SU-DHL-6 (cell line): ENCODE data around the gene ZDHHC24.

Experiments used
- H2AFZ ChIP-seq: fragments of 200-600 bp; sonication (generic); 2 replicates; pipeline ENCODE4 v1.6.1; 2014; ENCODE audit warnings: low read depth, mild to moderate bottlenecking, moderate library complexity, mixed read lengths, antibody characterized with exemption, low read length; ENCODE audit not compliant: severe bottlenecking
- H3F3A ChIP-seq: fragments of 200-600 bp; shearing (Covaris generic); 2 replicates; pipeline ENCODE4 v1.6.0; 2016; ENCODE audit warnings: antibody characterized with exemption, mild to moderate bottlenecking; ENCODE audit not compliant: insufficient read depth
- H3K27ac ChIP-seq: fragments of 200-600 bp; sonication (generic); 2 replicates; pipeline ENCODE4 v1.5.1; 2016; ENCODE audit warnings: low read depth, mild to moderate bottlenecking, low read length, moderate library complexity, mixed read lengths
- H3K27me3 ChIP-seq: fragments of 200-600 bp; sonication (generic), shearing (Covaris generic); 2 replicates; pipeline ENCODE4 v1.6.0; 2014; ENCODE audit warnings: mild to moderate bottlenecking, low read length
- H3K36me3 ChIP-seq: fragments of 200-600 bp; sonication (generic); 2 replicates; pipeline ENCODE4 v1.6.1; 2014; ENCODE audit warnings: mild to moderate bottlenecking, low read length, mixed read lengths
- H3K4me2 ChIP-seq: fragments of 300-600, 200-600 bp; shearing (Covaris generic), sonication (generic); 2 replicates; pipeline ENCODE4 v1.6.0; 2014; ENCODE audit warnings: low read length, low read depth, mild to moderate bottlenecking; ENCODE audit not compliant: poor library complexity, severe bottlenecking
- H3K4me3 ChIP-seq: fragments of 200-600 bp; sonication (generic); 2 replicates; pipeline ENCODE4 v1.5.1; 2014; ENCODE audit warnings: antibody characterized with exemption, low read length, mild to moderate bottlenecking, mixed read lengths; ENCODE audit not compliant: insufficient read depth, poor library complexity, severe bottlenecking
- H3K79me2 ChIP-seq: fragments of 200-600 bp; sonication (generic); 2 replicates; pipeline ENCODE4 v1.6.1; 2014; ENCODE audit warnings: mild to moderate bottlenecking, low read length, moderate library complexity; ENCODE audit not compliant: insufficient read depth
- H3K9ac ChIP-seq: fragments of 200-600 bp; sonication (generic); 2 replicates; pipeline ENCODE4 v1.7.0; 2014; ENCODE audit warnings: mild to moderate bottlenecking, low read length
- H3K9me2 ChIP-seq: fragments of 200-600 bp; sonication (generic); replicated peaks from 2 replicates; pipeline ENCODE4 v1.6.1; 2014; ENCODE audit warnings: low read length; ENCODE audit not compliant: insufficient read depth
- H3K9me3 ChIP-seq: fragments of 200-600 bp; sonication (generic); 2 replicates; pipeline ENCODE4 v1.6.1; 2014; ENCODE audit warnings: low read length, mixed read lengths; ENCODE audit not compliant: insufficient read depth
- H4K20me1 ChIP-seq: fragments of 200-600 bp; sonication (generic); 2 replicates; pipeline ENCODE4 v1.6.1; 2014; ENCODE audit warnings: low read depth, mild to moderate bottlenecking, antibody characterized with exemption, low read length, moderate library complexity, mixed read lengths
- CTCF ChIP-seq: fragments of 200-600 bp; sonication (generic); IDR thresholded peaks from one replicate; pipeline ENCODE4 v1.5.1; 2017; ENCODE audit warnings: antibody characterized with exemption, mild to moderate bottlenecking, low read length, moderate library complexity; ENCODE audit not compliant: insufficient read depth, poor library complexity, severe bottlenecking
- EZH2phosphoT487 ChIP-seq: fragments of 200-600 bp; sonication (generic), shearing (Covaris generic); conservative IDR thresholded peaks from 2 replicates; pipeline ENCODE4 v1.6.1; 2018; ENCODE audit warnings: mild to moderate bottlenecking, antibody characterized with exemption, low read length, moderate library complexity, mixed read lengths

ZDHHC24 gene

GRCh38 chr11:66472054-66472453 lies 73.8 kb downstream of the ZDHHC24 start:
- no peak overlapping the region for H3K9ac ChIP-seq
- no peaks in the 10 kb centered on the region for H3K9me3 ChIP-seq
- no peaks in the 10 kb centered on the region for H3K27me3 ChIP-seq
- H3K36me3 ChIP-seq: no peaks in the 10 kb centered on the region
- no peaks in the 10 kb centered on the region for H3K9me2 ChIP-seq
- H3K79me2 ChIP-seq: no peaks in the 10 kb centered on the region
- H2AFZ ChIP-seq: no peak overlapping the region
- no peaks in the 10 kb centered on the region for H3F3A ChIP-seq
- no peak overlapping the region for H3K4me2 ChIP-seq
- no peak for TF ChIP-seq EZH2phosphoT487
- no peak for TF ChIP-seq CTCF
- H3K4me3 ChIP-seq: no peak overlapping the region
- H3K27ac ChIP-seq: no peak overlapping the region
- H4K20me1 ChIP-seq: no peaks in the 10 kb centered on the region

GRCh38 chr11:66471142-66471541 lies 74.7 kb downstream of the ZDHHC24 start:
- H3K36me3 ChIP-seq: no peaks in the 10 kb centered on the region
- H4K20me1 ChIP-seq: no peaks in the 10 kb centered on the region
- H3F3A ChIP-seq: peaks cover 4% of the 10 kb centered on the region; the same call in 1 of the 2 replicates
- H3K27ac ChIP-seq: no peak overlapping the region
- no peaks in the 10 kb centered on the region for H3K79me2 ChIP-seq
- H3K4me2 ChIP-seq: no peak overlapping the region
- H3K9me3 ChIP-seq: no peaks in the 10 kb centered on the region
- H3K27me3 ChIP-seq: no peaks in the 10 kb centered on the region
- no peaks in the 10 kb centered on the region for H3K9me2 ChIP-seq
- H3K4me3 ChIP-seq: no peak overlapping the region
- no peak for TF ChIP-seq CTCF
- no peak for TF ChIP-seq EZH2phosphoT487
- no peak overlapping the region for H3K9ac ChIP-seq
- no peak overlapping the region for H2AFZ ChIP-seq
